ENCODE results near the gene FOSB.

- TF ChIP-seq CTCF (IDR thresholded peaks at IDR 0.05) (no peak), EP300 (IDR thresholded peaks at IDR 0.05) (no peak), POLR2A (IDR thresholded peaks at IDR 0.05) (no peak)
Observed at GRCh38 chr19:45483033-45483432, 15.2 kb downstream of the FOSB start.

Data from ovary (tissue), 3 donors.